ENCODE results near the gene ASTN2.

The ASTN2 gene

GRCh38 chr9:117434566-117434965 is 19.7 kb upstream of the ASTN2 start:
- no peak overlapping the region for H3K27ac ChIP-seq
- no peak for DNase-seq (ENCODE audit: low spot score)
- no peak for TF ChIP-seq CTCF (IDR thresholded peaks at IDR 0.05)
- H3K4me3 ChIP-seq, result no peak overlapping the region

- no peak overlapping the region for H3K27ac ChIP-seq
- no peak for DNase-seq (ENCODE audit: low spot score)
- TF ChIP-seq CTCF (IDR thresholded peaks at IDR 0.05), result no peak
- no peak overlapping the region for H3K4me3 ChIP-seq
Observed at GRCh38 chr9:117430813-117431212, 16.0 kb upstream of the ASTN2 start.

GRCh38 chr9:117427357-117427913 is 12.6 kb upstream of the ASTN2 start:
- TF ChIP-seq CTCF (IDR thresholded peaks at IDR 0.05), result no peak
- no peak for DNase-seq (ENCODE audit: low spot score)
- no peak overlapping the region for H3K27ac ChIP-seq
- H3K4me3 ChIP-seq, result no peak overlapping the region

- no peak overlapping the region for H3K27ac ChIP-seq
- TF ChIP-seq CTCF (IDR thresholded peaks at IDR 0.05), result no peak
- no peak for DNase-seq (ENCODE audit: low spot score)
- H3K4me3 ChIP-seq, result no peak overlapping the region
Observed at GRCh38 chr9:117425566-117425965, 10.7 kb upstream of the ASTN2 start.

- TF ChIP-seq CTCF (IDR thresholded peaks at IDR 0.05), result no peak
- no peak for DNase-seq (ENCODE audit: low spot score)
- no peak overlapping the region for H3K4me3 ChIP-seq
- H3K27ac ChIP-seq, result no peak overlapping the region
Observed at GRCh38 chr9:117424291-117424690, 9.4 kb upstream of the ASTN2 start.

GRCh38 chr9:117418111-117418510 is 3.3 kb upstream of the ASTN2 start:
- H3K4me3 ChIP-seq, result no peak overlapping the region
- H3K27ac ChIP-seq, result no peak overlapping the region
- no peak for TF ChIP-seq CTCF (IDR thresholded peaks at IDR 0.05)
- no peak for DNase-seq (ENCODE audit: low spot score)

- no peak overlapping the region for H3K27ac ChIP-seq
- TF ChIP-seq CTCF (IDR thresholded peaks at IDR 0.05), result no peak
- no peak overlapping the region for H3K4me3 ChIP-seq
- no peak for DNase-seq (ENCODE audit: low spot score)
Observed at GRCh38 chr9:117416856-117417255, 2.0 kb upstream of the ASTN2 start.
